NCI-H1105 treated with DMSO at 0.1 percent for 48 hours (cell line): Measurements from ENCODE around the gene SBF2.

Experiments used
- DNase-seq: peaks from one replicate; lab custom pipeline; 2025; lab: John Stamatoyannopoulos, UW

SBF2 gene

GRCh38 chr11:9808943-9809342, 485.1 kb downstream of the SBF2 start:
- DNase-seq: no peak

GRCh38 chr11:9806946-9807687, 486.9 kb downstream of the SBF2 start:
- no peak for DNase-seq

GRCh38 chr11:9804419-9804902, 489.6 kb downstream of the SBF2 start:
- DNase-seq: no peak

DNA sequence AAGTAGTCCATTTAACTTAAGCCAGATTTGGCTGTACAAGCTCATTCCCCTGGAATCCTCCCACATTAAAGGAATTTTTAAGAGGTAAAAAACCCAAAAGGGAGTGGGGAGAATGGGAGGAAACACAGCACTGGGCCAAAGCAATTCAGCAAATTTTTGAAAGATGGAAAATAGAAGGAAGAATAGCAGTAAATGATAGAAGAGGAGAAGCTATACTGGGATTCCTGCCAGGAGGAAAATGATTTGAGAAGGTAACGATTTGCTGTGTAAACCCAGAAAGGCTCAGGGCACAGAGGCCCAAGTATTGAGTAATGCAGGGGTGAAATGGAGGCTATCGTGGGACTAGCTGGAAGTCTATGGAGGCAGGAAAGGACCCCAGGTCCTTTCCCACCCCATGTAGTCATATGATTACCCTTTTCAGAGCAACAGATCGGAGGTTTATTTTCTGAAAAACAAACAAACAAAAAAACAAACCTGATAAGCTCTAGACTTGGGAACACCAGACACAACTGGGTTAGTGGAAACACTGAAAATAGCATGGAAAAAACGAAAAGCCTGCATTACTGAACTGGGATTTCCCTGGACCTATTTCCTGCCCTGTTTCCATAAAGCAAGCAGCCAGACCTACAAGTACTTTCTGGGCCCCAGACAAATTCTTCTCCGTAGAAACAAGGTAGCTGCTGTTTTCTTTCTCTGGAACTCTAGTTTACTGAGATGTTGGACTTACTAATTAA, 490.2 kb downstream of the SBF2 start:
- no peak for DNase-seq

DNA sequence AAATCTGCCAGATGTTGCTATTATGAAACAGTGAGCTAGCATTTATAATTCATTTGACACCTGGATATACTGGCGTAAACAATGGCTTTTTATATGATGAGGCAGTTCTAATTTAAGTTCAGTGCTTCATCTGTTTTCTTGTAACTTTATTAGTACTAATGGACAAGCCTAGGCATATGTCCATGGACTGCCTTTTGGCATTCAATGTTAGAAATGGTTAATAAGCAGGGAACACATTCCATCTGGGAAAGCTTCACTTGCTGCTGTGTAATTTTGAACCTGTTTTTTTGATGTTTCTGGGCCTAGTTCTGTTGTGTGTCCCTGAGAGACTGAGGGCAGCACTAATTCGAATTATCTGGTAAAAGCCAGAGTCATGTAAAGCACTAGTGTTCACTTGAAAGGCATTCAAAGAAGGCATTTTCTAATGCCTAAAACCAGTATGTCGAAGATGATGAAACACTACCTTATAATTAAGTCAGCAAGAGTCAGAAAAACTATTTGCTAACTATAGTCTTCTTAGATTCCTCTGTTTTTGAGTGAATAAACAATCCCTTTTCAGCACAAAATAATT, 491.6 kb downstream of the SBF2 start:
- DNase-seq: peak; percentile 18

GRCh38 chr11:9799886-9800285, 494.1 kb downstream of the SBF2 start:
- DNase-seq: no peak

DNA sequence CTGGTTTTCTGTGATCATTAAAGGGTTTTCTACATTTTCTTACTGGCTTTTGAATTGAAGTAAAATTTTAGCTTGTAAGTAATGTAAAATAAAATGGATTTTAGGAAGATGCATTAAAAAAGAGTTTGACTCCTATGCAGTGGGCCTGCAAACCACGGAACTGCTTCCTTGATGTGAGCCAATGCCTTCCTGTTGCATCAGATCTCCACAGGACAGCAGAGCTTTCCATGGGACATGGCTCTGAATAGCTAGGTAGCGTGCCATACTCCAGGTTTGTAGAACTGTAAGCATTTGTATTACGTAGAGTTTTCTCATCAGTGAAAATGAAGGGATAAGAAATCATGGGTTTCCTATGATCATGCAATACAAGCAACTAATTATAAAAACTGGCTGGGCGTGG, 496.7 kb downstream of the SBF2 start:
- DNase-seq: no peak

- DNase-seq: no peak
Observed at GRCh38 chr11:9796854-9797253, 497.2 kb downstream of the SBF2 start.

- DNase-seq: no peak
Observed at GRCh38 chr11:9796266-9796665, 497.8 kb downstream of the SBF2 start.

DNA sequence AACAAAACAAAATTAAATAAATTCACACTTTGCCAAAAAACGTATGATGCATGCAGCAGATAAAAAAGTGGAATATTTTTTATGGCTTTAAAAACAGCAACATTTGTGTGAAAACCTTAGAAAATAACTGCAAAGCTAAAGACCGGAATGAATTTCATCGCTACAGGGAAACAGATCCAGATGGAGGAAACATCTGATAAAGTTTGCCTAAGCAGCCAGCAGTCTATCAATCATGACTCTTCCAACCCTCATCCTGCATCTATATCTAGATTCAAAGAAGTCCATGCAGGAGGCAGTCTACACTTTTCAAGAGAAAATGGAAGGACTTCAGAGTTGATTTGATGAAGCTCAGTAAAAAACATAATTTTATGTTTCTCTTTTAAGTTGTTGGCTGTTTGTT, 503.3 kb downstream of the SBF2 start:
- no peak for DNase-seq

- DNase-seq: no peak
Observed at GRCh38 chr11:9789910-9790309, 504.1 kb downstream of the SBF2 start.

GRCh38 chr11:9787981-9788521, 506.0 kb downstream of the SBF2 start:
- no peak for DNase-seq

- DNase-seq: no peak
Observed at GRCh38 chr11:9787260-9787659, 506.8 kb downstream of the SBF2 start.

- no peak for DNase-seq
Observed at GRCh38 chr11:9784602-9785315, 509.3 kb downstream of the SBF2 start.

DNA sequence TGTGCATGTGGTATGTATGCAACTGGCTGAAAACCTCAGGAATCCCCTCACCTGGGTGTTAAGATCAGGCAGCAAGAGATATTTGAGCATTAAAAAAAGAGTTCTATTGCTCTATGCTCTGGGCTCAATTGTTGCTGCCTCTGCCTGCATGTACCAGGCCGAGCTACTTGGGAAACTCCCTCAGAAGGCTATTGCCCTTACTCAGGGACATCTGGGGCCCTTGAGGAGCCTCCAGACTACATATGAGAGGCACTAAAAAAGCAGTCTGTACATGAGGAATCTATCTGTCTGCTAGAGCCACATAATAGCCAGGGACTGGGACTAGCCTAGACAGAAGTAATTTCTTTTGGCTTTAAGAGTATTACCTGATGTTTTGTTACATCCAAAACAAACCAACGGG, 510.0 kb downstream of the SBF2 start:
- DNase-seq: no peak

DNA sequence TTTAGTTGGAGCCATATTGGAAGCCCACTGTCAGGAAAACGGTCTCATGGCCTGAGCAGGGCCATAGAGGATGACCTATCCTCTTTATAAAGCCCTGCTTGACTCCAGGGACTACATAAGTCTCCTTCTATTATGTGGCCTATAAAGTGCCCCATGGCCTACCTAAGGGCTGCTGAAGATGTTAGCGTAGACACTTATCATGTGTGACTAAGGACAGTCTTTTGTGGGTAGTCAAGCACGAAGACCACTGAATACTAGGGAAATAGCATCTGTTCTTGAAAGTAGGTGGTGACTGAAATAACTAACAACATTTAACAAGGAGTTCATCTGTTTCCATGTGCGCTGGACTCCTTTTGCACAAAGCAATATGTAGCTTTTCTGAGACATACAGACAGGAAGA, 513.1 kb downstream of the SBF2 start:
- no peak for DNase-seq

DNA sequence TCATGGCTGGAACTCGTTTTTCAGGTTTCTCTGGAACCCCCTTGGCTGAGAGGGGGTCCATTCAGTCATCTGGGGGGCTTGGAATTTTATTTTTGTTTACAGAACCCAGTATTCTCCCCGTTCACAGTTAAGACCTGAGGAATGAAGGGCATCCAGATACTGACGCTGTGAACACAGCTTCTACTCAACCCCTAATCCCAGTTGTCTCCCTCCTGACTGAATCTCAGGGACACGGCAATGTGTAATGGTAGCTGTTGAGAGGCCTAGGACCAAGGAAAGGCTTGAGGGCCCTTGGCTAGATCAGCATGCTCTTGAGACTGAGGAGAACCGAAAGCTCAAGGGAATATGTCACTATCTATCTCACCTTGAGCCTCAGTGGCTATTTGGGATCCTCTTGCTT, 516.5 kb downstream of the SBF2 start:
- no peak for DNase-seq

- DNase-seq: no peak
Observed at GRCh38 chr11:9777066-9777465, 517.0 kb downstream of the SBF2 start.

DNA sequence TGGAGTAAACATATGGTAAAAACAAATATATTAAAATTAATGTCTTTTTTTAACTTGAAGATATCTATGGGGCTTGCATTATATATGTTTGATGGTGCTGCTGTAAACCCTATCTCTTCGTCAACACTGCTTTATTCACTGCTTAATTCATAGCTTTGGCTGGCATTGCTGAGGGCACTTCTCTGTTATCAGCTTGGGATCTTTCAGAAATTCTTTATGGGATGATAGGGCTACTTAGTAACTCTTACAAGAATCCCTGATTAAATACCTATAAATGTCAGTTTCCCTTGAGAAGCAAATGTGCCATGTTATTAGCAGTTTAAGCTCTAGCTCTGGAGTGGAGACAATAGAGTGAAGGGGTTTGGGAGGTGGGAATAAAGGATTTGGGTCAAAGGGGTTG, 517.8 kb downstream of the SBF2 start:
- DNase-seq: no peak

DNA sequence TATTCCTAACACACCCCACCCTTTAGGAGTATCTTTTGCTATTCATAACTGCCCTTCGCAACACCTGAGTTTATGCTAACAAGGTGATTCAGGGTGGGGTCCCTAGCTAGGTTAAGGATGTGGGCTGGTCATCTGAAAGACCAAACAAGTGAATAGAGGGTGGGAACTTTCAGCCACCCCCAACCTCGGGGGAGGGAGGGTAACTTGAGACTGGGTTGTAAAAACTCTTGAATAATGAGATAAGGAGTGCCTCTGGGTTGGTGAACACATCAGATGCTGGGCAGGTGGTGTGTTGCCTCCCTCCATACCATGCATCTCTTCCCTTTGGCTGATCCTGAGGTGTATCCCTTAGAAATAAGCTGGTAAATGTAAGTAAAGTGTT, 518.6 kb downstream of the SBF2 start:
- no peak for DNase-seq

- DNase-seq: no peak
Observed at GRCh38 chr11:9774591-9775397, 519.2 kb downstream of the SBF2 start.
